ENCODE results near the gene GPR132. TPM values are rescaled to one million over a fixed set of nuclear protein-coding genes. Genes with fewer than 3 reads are reported as not detected.
A peak's percentile ranks its signal among the peaks of the same experiment; 100 is the strongest.

Gene GPR132
- total RNA-seq, 2 donors from 2014 or later: 0.27 to 3.3 TPM

GRCh38 chr14:105023791-105024480, 41.3 kb downstream of the GPR132 start:
- Histone ChIP-seq H3K9me3 (ENCODE audit: control insufficient read depth, low read length) (no peaks in the 10 kb centered on the region), H3K4me3 (ENCODE audit: low read length) (no peak overlapping the region), H3K36me3 (ENCODE audit: control insufficient read depth, insufficient read depth, low read length) (peaks cover 4% of the 10 kb centered on the region), H3K4me1 (ENCODE audit: control insufficient read depth, insufficient read depth, low read length) (peaks cover 4% of the 10 kb centered on the region), H3K27me3 (ENCODE audit: control insufficient read depth, insufficient read depth, low read length, poor library complexity, severe bottlenecking) (no peaks in the 10 kb centered on the region), H3K9ac (ENCODE audit: extremely low read depth, low read length, poor library complexity, severe bottlenecking) (no peak overlapping the region), H3K27ac (ENCODE audit: low read depth, low read length) (no peak overlapping the region)
- WGBS, 2 experiments (ENCODE audit: insufficient coverage in 1 of 2, insufficient read length in 1 of 2): 57 to 78% methylated on average over 2 to 4 of the region's 4 CpGs
- peaks cover 22% of the 10 kb centered on the region for H3K27me3 Mint-ChIP-seq (ENCODE audit: insufficient read depth)
- no peak overlapping the region for H3K4me3 Mint-ChIP-seq
- peaks cover 5% of the 10 kb centered on the region for H3K36me3 Mint-ChIP-seq (ENCODE audit: low read depth)
- H3K9me3 Mint-ChIP-seq: no peaks in the 10 kb centered on the region
- no peak for DNase-seq
- no peak for TF ChIP-seq CTCF (conservative IDR thresholded peaks at IDR 0.05)
- H3K4me1 Mint-ChIP-seq: peaks cover 13% of the 10 kb centered on the region
- H3K27ac Mint-ChIP-seq: no peak overlapping the region

- no peak for DNase-seq
- Mint-ChIP-seq H3K4me3 (no peak overlapping the region), H3K27ac (no peak overlapping the region), H3K4me1 (peaks cover 18% of the 10 kb centered on the region), H3K27me3 (ENCODE audit: insufficient read depth) (peaks cover 15% of the 10 kb centered on the region), H3K36me3 (ENCODE audit: low read depth) (peaks cover 8% of the 10 kb centered on the region), H3K9me3 (no peaks in the 10 kb centered on the region)
- Histone ChIP-seq H3K27ac (ENCODE audit: low read depth, low read length) (no peak overlapping the region), H3K27me3 (ENCODE audit: control insufficient read depth, insufficient read depth, low read length, poor library complexity, severe bottlenecking) (no peaks in the 10 kb centered on the region), H3K36me3 (ENCODE audit: control insufficient read depth, insufficient read depth, low read length) (peaks cover 6% of the 10 kb centered on the region), H3K9ac (ENCODE audit: extremely low read depth, low read length, poor library complexity, severe bottlenecking) (no peak overlapping the region), H3K4me3 (ENCODE audit: low read length) (no peak overlapping the region), H3K4me1 (ENCODE audit: control insufficient read depth, insufficient read depth, low read length) (peaks cover 5% of the 10 kb centered on the region), H3K9me3 (ENCODE audit: control insufficient read depth, low read length) (no peaks in the 10 kb centered on the region)
- no peak for TF ChIP-seq CTCF (conservative IDR thresholded peaks at IDR 0.05)
- 86 to 87% methylated on average over 9 to 11 of the region's 11 CpGs for WGBS, 2 experiments (ENCODE audit: insufficient coverage in 1 of 2, insufficient read length in 1 of 2)
Observed at GRCh38 chr14:105023144-105023543, 42.1 kb downstream of the GPR132 start.

- no peak overlapping the region for H3K27ac ChIP-seq (ENCODE audit: low read depth, low read length)
- peaks cover 8% of the 10 kb centered on the region for H3K27me3 Mint-ChIP-seq (ENCODE audit: insufficient read depth)
- peaks cover 6% of the 10 kb centered on the region for H3K36me3 ChIP-seq (ENCODE audit: control insufficient read depth, insufficient read depth, low read length)
- H3K4me3 ChIP-seq (ENCODE audit: low read length): peak overlapping the region; percentile 95
- H3K36me3 Mint-ChIP-seq (ENCODE audit: low read depth): peaks cover 11% of the 10 kb centered on the region
- WGBS, 2 experiments (ENCODE audit: insufficient coverage in 1 of 2, insufficient read length in 1 of 2): 86% methylated on average over 2 of the region's 2 CpGs; no CpG with 5 or more reads in 1 of the 2 experiments
- H3K27me3 ChIP-seq (ENCODE audit: control insufficient read depth, insufficient read depth, low read length, poor library complexity, severe bottlenecking): no peaks in the 10 kb centered on the region
- H3K4me1 ChIP-seq (ENCODE audit: control insufficient read depth, insufficient read depth, low read length): peaks cover 5% of the 10 kb centered on the region
- H3K4me1 Mint-ChIP-seq: peaks cover 22% of the 10 kb centered on the region
- peak overlapping the region; percentile 79 for H3K9ac ChIP-seq (ENCODE audit: extremely low read depth, low read length, poor library complexity, severe bottlenecking)
- H3K4me3 Mint-ChIP-seq: peak overlapping the region; percentile 93
- H3K9me3 ChIP-seq (ENCODE audit: control insufficient read depth, low read length): no peaks in the 10 kb centered on the region
- no peaks in the 10 kb centered on the region for H3K9me3 Mint-ChIP-seq
- H3K27ac Mint-ChIP-seq: no peak overlapping the region
- TF ChIP-seq CTCF (conservative IDR thresholded peaks at IDR 0.05): no peak
- no peak for DNase-seq
Observed at GRCh38 chr14:105022276-105022670, 43.0 kb downstream of the GPR132 start.
